CD4-positive, alpha-beta T cell (primary cell): ENCODE results near the gene ALPK1. TPM values are rescaled to one million over a fixed set of nuclear protein-coding genes. Genes with fewer than 3 reads are reported as not detected.

Experiments used
- ATAC-seq: fragments of 200-7000 bp; cut with Tn5 transposase; one replicate; pipeline ENCODE4 v1.10.0; 2022; ENCODE audit warnings: mild to moderate bottlenecking; ENCODE audit not compliant: poor library complexity
- CTCF ChIA-PET: fragments of 350-600 bp; sonication (Branson Sonifier 250); formaldehyde crosslinking; loops from one replicate; lab custom pipeline; 2021; ENCODE audit warnings: antibody characterized with exemption, inconsistent platforms; lab: Charles Lee
- POLR2A ChIA-PET: fragments of 350-600 bp; sonication (Branson Sonifier 250); formaldehyde crosslinking; loops from one replicate; lab custom pipeline; 2021; ENCODE audit warnings: antibody characterized with exemption, inconsistent platforms; lab: Charles Lee
- DNase-seq, 14 experiments: peaks; one replicate each; pipeline ENCODE4 v3.0.0-alpha.2; 2013 to 2020; ENCODE audit warnings: mixed read lengths in 2 of 14
- H3K27ac ChIP-seq, 2 donors: one replicate each; pipeline versions ENCODE4 v1.5.1 to v1.7.0; 2013; ENCODE audit warnings: low read length in 2 of 2, low read depth in 1 of 2, mild to moderate bottlenecking in 1 of 2
- H3K27me3 ChIP-seq, 2 experiments: 1 replicate in 1 of 2; 2 replicates in 1 of 2; pipeline versions ENCODE4 v1.6.1 to v1.7.0; 2013; ENCODE audit warnings: low read length in 2 of 2, control low read depth in 1 of 2, mild to moderate bottlenecking in 1 of 2, moderate library complexity in 1 of 2; ENCODE audit not compliant: insufficient read depth in 2 of 2, control insufficient read depth in 1 of 2
- H3K36me3 ChIP-seq: one replicate; pipeline ENCODE4 v1.6.1; 2013; ENCODE audit warnings: low read length, control low read depth; ENCODE audit not compliant: insufficient read depth
- H3K4me1 ChIP-seq: one replicate; pipeline ENCODE4 v1.6.1; 2013; ENCODE audit warnings: low read length, control low read depth; ENCODE audit not compliant: insufficient read depth
- H3K4me3 ChIP-seq: one replicate; pipeline ENCODE4 v1.5.1; 2013; ENCODE audit warnings: mild to moderate bottlenecking, low read length, moderate library complexity
- H3K9me3 ChIP-seq, 2 experiments: 1 replicate in 1 of 2; 2 replicates in 1 of 2; pipeline versions ENCODE4 v1.6.1 to v1.7.0; 2013; ENCODE audit warnings: low read length in 2 of 2, mild to moderate bottlenecking in 2 of 2, control low read depth in 1 of 2, moderate library complexity in 1 of 2; ENCODE audit not compliant: control insufficient read depth in 1 of 2, insufficient read depth in 1 of 2
- H3K27ac Mint-ChIP-seq: one replicate; pipeline ENCODE4 v1.8.0; 2020; ENCODE audit warnings: mixed read lengths
- H3K27me3 Mint-ChIP-seq: one replicate; pipeline ENCODE4 v1.8.0; 2021; ENCODE audit warnings: mixed read lengths
- H3K36me3 Mint-ChIP-seq: one replicate; pipeline ENCODE4 v1.8.0; 2021; ENCODE audit warnings: low read depth, mixed read lengths
- H3K4me1 Mint-ChIP-seq: one replicate; pipeline ENCODE4 v1.8.0; 2021; ENCODE audit warnings: low read depth, mixed read lengths
- H3K4me3 Mint-ChIP-seq: one replicate; pipeline ENCODE4 v1.8.0; 2020; ENCODE audit warnings: mild to moderate bottlenecking, mixed read lengths
- H3K9me3 Mint-ChIP-seq: one replicate; pipeline ENCODE4 v1.8.0; 2020; ENCODE audit warnings: mixed read lengths
- CTCF ChIP-seq: fragments of 200-600 bp; IDR thresholded peaks from one replicate; pipeline ENCODE4 v1.8.0; 2022; ENCODE audit warnings: antibody characterized with exemption, mild to moderate bottlenecking
- intact Hi-C, 2 experiments: fragments of 100-400 bp; cut with DNase I in 1 of 2; cut with micrococcal nuclease in 1 of 2; formaldehyde crosslinking; loops; one replicate each; pipeline versions ENCODE4 v1.15.1 to v1.9.0; 2023 to 2025; cut with DNase I, micrococcal nuclease
- total RNA-seq, 174 experiments: library from RNA in 2 of 174; stranded (reverse) in 2 of 174; gene quantifications; one replicate each; pipeline ENCODE4 v1.2.3 and lab custom pipeline; 2021 to 2026

The ALPK1 gene
- total RNA-seq, 2 experiments from 2014 or later = 8.2 to 9.5 TPM

GRCh38 chr4:112358415-112358814 lies 61.2 kb downstream of the ALPK1 start:
- no peaks in the 10 kb centered on the region for H3K27me3 Mint-ChIP-seq
- CTCF ChIA-PET = no interaction called here
- no peak overlapping the region for H3K4me3 ChIP-seq
- H3K4me1 Mint-ChIP-seq = no peaks in the 10 kb centered on the region
- POLR2A ChIA-PET = no interaction called here
- ATAC-seq = no peak
- no peak overlapping the region for H3K4me3 Mint-ChIP-seq
- intact Hi-C loops = no loop called here
- H3K27ac ChIP-seq = no peak overlapping the region
- H3K4me1 ChIP-seq = no peaks in the 10 kb centered on the region
- H3K27me3 ChIP-seq = no peaks in the 10 kb centered on the region
- H3K27ac Mint-ChIP-seq = no peak overlapping the region
- H3K36me3 ChIP-seq = peaks cover 14% of the 10 kb centered on the region
- DNase-seq = no peak
- no peak for TF ChIP-seq CTCF
- peaks cover 47% of the 10 kb centered on the region for H3K36me3 Mint-ChIP-seq
- peaks cover 7% of the 10 kb centered on the region for H3K9me3 Mint-ChIP-seq
- peaks cover 4 to 40% of the 10 kb centered on the region in 2 experiments for H3K9me3 ChIP-seq

- DNase-seq = no peak
- no peaks in the 10 kb centered on the region for H3K27me3 ChIP-seq
- Mint-ChIP-seq H3K27me3 (no peaks in the 10 kb centered on the region), H3K9me3 (peaks cover 7% of the 10 kb centered on the region), H3K36me3 (peaks cover 49% of the 10 kb centered on the region), H3K4me3 (no peak overlapping the region), H3K4me1 (no peaks in the 10 kb centered on the region), H3K27ac (no peak overlapping the region)
- H3K4me3 ChIP-seq = no peak overlapping the region
- H3K9me3 ChIP-seq = peaks cover 4 to 40% of the 10 kb centered on the region in 2 experiments
- TF ChIP-seq CTCF = no peak
- no peak overlapping the region for H3K27ac ChIP-seq
- H3K4me1 ChIP-seq = no peaks in the 10 kb centered on the region
- ChIA-PET POLR2A (no interaction called here), CTCF (no interaction called here)
- ATAC-seq = no peak
- peaks cover 14% of the 10 kb centered on the region for H3K36me3 ChIP-seq
- intact Hi-C loops = no loop called here
Measured at GRCh38 chr4:112358952-112359749, 62.0 kb downstream of the ALPK1 start.

GRCh38 chr4:112361181-112361791 lies 64.1 kb downstream of the ALPK1 start:
- Histone ChIP-seq H3K27ac (no peak overlapping the region), H3K36me3 (peaks cover 12% of the 10 kb centered on the region), H3K27me3 (no peaks in the 10 kb centered on the region), H3K9me3 (peaks cover 4 to 37% of the 10 kb centered on the region in 2 experiments), H3K4me1 (no peaks in the 10 kb centered on the region), H3K4me3 (no peak overlapping the region)
- DNase-seq (no peak), ATAC-seq (no peak)
- H3K27me3 Mint-ChIP-seq = no peaks in the 10 kb centered on the region
- ChIA-PET POLR2A (no interaction called here), CTCF (no interaction called here)
- H3K4me1 Mint-ChIP-seq = no peaks in the 10 kb centered on the region
- peaks cover 47% of the 10 kb centered on the region for H3K36me3 Mint-ChIP-seq
- intact Hi-C loops = no loop called here
- H3K9me3 Mint-ChIP-seq = peaks cover 12% of the 10 kb centered on the region
- H3K27ac Mint-ChIP-seq = no peak overlapping the region
- H3K4me3 Mint-ChIP-seq = no peak overlapping the region
- no peak for TF ChIP-seq CTCF
